ENCODE measurements around the gene WDR18. TPM values are rescaled to one million over a fixed set of nuclear protein-coding genes. Genes with fewer than 3 reads are reported as not detected.
"Not testable (repeated sequence)": the region's sequence is repeated elsewhere in the genome, so short reads cannot be mapped to it uniquely, and the experiment has no call there.

The WDR18 gene
- total RNA-seq, 1 donor from 2014 or later = 44.1 TPM

DNA sequence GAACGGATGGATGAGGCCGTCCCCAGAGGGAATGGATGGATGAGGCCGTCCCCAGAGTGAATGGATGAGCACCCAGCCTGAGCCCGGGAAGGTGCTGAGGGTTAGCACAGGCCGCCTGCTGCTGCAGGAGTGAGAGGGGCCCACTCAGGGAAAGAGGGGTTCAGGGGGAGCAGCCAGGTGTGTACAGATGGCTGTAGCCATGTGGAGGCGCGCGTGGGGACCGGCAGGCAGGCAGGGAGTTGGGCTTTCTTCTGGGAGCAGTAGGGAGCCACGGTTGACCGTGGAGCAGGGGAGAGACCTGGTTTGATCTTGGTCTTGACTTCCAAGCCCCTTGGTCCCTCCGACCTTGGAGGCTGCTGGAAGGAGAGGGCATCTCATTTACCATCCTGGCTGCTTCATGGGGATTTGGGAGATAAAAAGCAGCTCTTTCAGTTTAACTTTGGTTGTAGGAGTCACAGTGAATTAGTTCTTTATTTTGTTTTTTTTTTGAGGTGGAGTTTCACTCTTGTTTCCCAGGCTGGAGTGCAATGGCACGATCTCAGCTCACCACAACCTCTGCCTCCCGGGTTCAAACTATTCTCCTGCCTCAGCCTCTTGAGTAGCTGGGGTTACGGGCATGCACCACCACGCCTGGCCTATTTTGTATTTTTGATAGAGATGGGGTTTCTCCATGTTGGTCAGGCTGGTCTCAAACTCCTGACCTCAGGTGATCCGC is 33.6 kb upstream of the WDR18 start:
- no peak for DNase-seq

DNA sequence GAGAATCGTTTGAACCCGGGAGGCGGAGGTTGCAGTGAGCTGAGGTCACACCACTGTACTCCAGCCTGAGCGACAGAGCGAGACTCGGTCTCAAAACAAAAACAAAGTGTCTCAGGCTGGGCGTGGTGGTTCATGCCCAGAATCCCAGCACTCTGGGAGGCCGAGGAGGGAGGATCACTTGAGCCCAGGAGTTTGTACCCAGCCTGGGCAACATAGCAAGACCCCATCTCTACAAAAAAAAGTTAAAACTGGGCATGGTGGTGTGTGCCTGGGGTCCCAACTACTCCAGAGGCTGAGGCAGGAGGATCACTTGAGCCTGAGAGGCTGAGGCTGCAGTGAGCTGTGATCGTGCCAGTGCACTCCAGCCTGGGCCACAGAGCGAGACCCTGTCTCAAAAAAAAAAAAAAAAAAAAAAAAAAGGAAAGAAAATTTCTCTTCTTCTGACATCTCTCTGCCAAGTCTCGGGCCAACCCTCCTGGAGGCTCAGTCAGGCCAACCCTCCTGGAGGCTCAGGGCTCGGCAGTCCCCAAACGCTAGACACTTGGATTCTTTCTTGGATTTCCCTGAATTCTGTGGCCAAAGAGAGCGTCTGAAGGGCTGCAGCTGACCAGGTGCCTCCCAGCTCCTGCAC is 32.0 kb upstream of the WDR18 start:
- DNase-seq = no peak

GRCh38 chr19:952680-953444 is 31.3 kb upstream of the WDR18 start:
- no peak for DNase-seq

GRCh38 chr19:953445-954271 is 30.5 kb upstream of the WDR18 start:
- DNase-seq = no peak

GRCh38 chr19:954272-954671 is 29.9 kb upstream of the WDR18 start:
- no peak for DNase-seq

DNA sequence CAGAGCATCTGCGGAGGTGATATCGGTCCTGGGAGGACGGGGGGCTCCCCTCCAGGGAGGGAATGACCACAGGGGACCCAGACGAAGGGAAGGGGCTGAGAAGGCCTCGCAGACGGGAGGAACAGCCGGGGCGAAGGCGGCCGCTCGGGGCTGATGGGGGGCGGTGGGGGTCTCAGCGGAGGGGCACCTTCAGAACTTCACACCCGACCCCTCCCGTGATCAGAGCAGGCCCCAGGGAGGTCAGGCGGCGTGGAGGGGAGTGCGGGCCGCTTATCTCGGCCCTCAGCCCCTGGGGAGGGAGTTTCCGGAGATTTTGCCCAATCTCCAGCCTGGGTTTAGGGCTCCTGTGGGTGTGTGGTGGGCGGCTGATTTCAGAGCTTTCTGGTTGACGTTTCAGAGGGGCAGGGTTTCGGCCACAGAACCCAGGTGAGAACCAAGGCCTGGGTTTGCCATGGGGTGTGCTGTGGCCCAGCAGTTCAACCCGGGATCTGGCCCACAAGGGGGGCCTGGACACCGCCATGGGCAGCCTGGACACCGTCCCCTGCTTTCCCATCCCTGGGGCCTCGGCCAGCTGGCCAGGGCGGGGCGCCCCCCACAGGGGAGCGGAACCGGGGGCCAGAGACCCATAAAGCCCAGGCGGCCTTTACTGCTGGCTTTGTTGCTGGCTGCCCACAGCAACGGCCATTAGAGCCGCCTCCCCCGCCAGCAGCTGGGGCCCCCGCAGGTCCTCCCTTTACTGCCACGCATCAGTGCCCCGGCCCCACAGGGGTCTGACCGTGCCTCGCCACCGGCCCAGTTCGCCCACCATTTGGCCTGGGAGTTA is 29.3 kb upstream of the WDR18 start:
- DNase-seq = no peak

GRCh38 chr19:955803-956765 is 28.1 kb upstream of the WDR18 start:
- DNase-seq = no peak

DNA sequence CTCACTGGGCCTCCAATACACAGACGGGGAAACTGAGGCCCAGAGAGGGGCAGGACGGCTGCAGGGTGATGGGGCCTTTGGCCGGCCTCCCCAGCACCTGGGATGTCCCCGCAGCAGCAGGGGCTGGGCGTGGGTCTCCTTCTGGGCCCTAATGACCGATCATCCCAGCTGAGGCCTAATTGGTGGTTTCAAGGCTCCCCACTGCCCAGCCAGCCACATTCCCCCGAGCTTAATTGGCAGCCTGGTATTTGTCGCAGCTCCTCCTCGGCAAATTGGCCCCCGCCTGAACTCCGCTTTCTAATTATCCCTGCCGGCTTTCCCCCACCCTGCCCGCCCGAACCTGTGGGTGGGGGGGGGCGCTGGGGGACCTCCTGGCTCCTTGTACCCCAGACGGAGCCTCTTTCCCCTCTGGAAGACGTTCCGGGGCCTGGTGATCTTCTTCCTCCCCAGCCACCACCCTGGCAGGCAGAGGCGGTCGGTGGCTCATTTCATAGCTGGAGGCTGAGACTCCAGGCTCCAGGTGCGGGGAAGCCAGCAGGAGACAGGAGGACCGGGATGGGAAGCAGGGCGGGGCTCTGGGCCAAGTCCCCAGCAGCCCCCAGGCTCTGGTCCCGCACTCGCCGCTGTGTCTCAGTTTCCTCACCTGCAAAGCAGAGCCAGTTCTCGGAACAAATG is 27.2 kb upstream of the WDR18 start:
- no peak for DNase-seq

DNA sequence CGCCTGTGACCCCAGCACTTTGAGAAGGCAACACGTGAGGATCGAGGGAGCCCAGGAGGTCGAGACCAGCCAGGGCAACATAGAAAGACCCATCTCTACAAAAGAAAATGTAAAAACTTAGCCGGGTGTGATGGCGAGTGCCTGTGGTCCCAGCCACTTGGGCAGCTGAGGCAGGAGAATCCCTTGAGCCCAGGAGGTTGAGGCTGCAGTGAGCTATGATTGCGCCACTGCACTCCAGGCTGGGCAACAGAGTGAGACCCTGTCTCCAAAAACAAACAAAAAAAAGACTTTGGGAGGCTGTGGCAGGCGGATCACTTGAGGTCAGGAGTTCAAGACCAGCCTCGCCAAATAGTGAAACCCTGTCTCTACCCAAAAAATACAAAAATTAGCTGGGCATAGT is 26.6 kb upstream of the WDR18 start:
- not testable (repeated sequence) for DNase-seq

- DNase-seq = peak; percentile 56
Measured at GRCh38 chr19:958967-959855, 24.9 kb upstream of the WDR18 start.

DNA sequence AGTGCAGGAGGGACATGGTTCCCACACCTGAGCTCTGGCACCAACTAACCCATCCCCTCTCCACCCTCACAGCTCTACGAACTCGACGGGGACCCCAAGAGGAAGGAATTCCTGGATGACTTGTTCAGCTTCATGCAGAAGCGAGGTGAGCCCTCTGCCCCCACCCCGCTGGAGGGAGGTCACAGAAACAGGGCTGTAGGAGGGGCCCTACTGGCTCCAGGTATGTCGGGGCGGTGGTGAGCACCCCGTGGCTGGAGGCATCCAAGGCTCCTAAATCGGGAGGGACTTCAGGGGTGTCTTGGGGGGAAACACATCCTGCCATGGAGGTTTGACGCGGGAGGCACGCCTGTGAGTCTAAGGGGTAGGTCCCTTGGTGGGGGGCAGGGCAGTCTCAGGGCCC is 24.1 kb upstream of the WDR18 start:
- DNase-seq = no peak

DNA sequence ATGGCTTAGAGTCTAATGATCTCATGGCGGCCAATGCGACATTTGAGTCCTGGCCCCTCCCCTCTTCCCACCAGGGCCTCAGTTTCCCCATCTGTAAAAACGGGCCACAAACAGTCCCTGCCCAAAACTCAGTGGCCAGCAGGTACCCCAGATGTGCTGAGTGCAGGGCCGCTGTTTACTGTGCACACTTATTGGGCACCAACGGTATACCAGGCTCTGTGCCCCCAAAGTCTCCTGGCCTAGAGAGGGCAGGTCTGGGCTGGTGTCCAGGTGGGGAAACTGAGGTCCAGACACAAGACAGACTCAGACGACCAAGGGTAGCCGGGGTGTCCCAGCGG is 23.6 kb upstream of the WDR18 start:
- no peak for DNase-seq

DNA sequence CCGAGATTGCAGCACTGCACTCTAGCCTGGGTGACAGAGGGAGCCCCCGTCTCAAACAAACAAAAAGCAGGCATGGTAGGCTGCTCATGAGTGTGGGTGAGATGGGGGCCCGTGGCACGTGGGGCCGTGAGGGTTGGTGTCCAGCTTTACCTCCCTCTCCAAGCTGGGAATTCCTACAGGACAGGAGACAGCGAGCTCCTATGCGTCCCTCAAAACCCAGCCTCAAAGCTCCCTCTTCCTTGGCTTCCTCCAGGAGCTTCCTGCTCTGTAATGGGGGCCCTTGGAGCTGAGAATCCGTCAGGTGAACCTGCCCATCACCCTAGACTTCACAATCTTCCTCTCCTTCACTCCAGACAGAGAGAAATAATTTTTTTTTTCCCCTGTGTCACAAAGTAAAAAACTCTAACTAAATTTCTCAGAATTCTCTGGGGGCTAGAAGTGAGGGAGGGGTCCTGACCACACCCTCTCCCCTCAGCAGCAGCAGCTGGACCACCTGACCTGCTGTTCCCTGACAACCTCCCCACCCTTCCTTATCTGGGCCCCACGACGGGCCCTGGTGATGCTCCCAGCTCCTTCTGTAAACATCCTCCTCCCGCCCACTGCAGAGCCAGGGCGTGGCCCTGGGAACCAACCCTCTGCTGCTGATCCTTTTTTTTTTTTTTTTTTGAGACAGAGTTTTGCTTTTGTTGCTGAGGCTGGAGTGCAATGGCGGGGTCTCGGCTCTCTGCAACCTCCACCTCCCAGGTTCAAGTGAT is 22.1 kb upstream of the WDR18 start:
- no peak for DNase-seq

GRCh38 chr19:962683-963400 is 21.3 kb upstream of the WDR18 start:
- no peak for DNase-seq

DNA sequence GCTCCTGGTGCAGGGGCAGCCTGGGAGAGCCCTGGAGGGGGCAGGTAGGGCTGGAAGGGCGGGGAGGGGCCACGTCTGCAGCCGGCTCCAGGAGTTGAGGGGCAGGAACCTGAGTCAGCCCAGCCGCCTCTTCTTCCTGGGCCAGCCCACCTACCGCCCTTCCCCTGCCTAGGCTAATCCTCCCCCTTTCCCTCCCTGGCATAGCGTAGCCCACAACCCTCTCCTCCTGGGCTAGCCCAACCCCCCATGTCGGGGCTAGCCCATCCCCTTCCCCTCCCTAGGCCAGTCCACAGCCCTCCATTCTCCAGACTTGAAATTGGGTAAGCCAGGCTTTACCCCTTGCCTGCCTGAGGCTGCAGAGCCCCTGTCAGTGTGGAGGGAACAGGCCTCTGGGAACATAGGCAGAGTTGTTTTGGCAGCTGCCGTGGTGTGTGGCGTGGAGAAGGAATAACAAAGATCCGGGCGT is 20.6 kb upstream of the WDR18 start:
- no peak for DNase-seq

- DNase-seq = no peak
Measured at GRCh38 chr19:964116-964520, 20.0 kb upstream of the WDR18 start.
